Tibial nerve (tissue), 4 donors: ENCODE results near the gene GSC2. TPM values are rescaled to one million over a fixed set of nuclear protein-coding genes. Genes with fewer than 3 reads are reported as not detected.

Experiments used
- DNase-seq, 2 donors: peaks; one replicate each; pipeline ENCODE4 v3.0.0-alpha.2; 2019; ENCODE audit warnings: low spot score in 2 of 2
- H3K27ac ChIP-seq, 4 donors: fragments of 200-600 bp; sonication (generic) in 3 of 4; one replicate each; pipeline ENCODE4 v1.5.1; 2017 to 2019; ENCODE audit warnings: mild to moderate bottlenecking in 1 of 4
- H3K27me3 ChIP-seq, 2 donors: fragments of 200-600 bp; sonication (generic) in 1 of 2; one replicate each; pipeline versions ENCODE4 v1.5.1 to v1.6.0; 2017 to 2019
- H3K36me3 ChIP-seq, 3 donors: fragments of 200-600 bp; sonication (generic); one replicate each; pipeline ENCODE4 v1.5.1; 2018 to 2019
- H3K4me1 ChIP-seq, 4 donors: fragments of 200-600 bp; sonication (generic) in 3 of 4; one replicate each; pipeline ENCODE4 v1.5.1; 2017 to 2019
- H3K4me3 ChIP-seq, 4 donors: fragments of 200-600 bp; sonication (generic) in 3 of 4; one replicate each; pipeline ENCODE4 v1.5.1; 2017 to 2019; ENCODE audit warnings: mild to moderate bottlenecking in 1 of 4, moderate library complexity in 1 of 4
- H3K9me3 ChIP-seq, 4 donors: fragments of 200-600 bp; sonication (generic) in 3 of 4; one replicate each; pipeline ENCODE4 v1.5.1; 2017 to 2019
- EP300 ChIP-seq, 2 donors: sonication (generic); formaldehyde crosslinking; IDR thresholded peaks; one replicate each; pipeline ENCODE4 v1.6.1; 2017; ENCODE audit warnings: antibody characterized with exemption in 2 of 2, mild to moderate bottlenecking in 1 of 2
- POLR2A ChIP-seq, 2 donors: fragments of 450-650 bp; IDR thresholded peaks; one replicate each; pipeline ENCODE4 v1.6.1; 2017; ENCODE audit warnings: antibody characterized with exemption in 2 of 2, mild to moderate bottlenecking in 2 of 2, moderate library complexity in 2 of 2
- WGBS, 2 donors: methylation state at CpG; one replicate each; pipeline ENCODE4 v1.1.5; 2018; 5-methylcytosine and 5-hydroxymethylcytosine counted together
- total RNA-seq, 4 donors: library from RNA; depleted of rRNA; stranded (reverse); fragments of >200 nt; gene quantifications; one replicate each; pipeline ENCODE4 v1.1.0, GENCODE V29; 2016
- TF ChIP-seq, protein P1 (sequence below), 5 experiments: fragments of 200-600 bp in 3 of 5; fragments of 450-650 bp in 2 of 5; sonication (generic) in 3 of 5; IDR thresholded peaks; one replicate each; pipeline ENCODE4 v1.5.1; 2016 to 2019; ENCODE audit warnings: antibody characterized with exemption in 5 of 5, mild to moderate bottlenecking in 3 of 5, moderate library complexity in 2 of 5

Gene GSC2
- total RNA-seq, 4 donors from 2014 or later, result not detected

GRCh38 chr22:19124377-19124776 lies 25.7 kb downstream of the GSC2 start:
- Histone ChIP-seq H3K36me3 (no peaks in the 10 kb centered on the region), H3K4me3 (no peak overlapping the region), H3K9me3 (no peaks in the 10 kb centered on the region), H3K27me3 (no peaks in the 10 kb centered on the region), H3K4me1 (peaks cover 0 to 28% (median 20%) of the 10 kb centered on the region in 4 donors), H3K27ac (no peak overlapping the region)
- 68 to 79% methylated on average over 4 of the region's 4 CpGs for WGBS, 2 donors
- DNase-seq, result no peak
- TF ChIP-seq EP300 (IDR thresholded peaks at IDR 0.05), result no peak
- TF ChIP-seq POLR2A (IDR thresholded peaks at IDR 0.05), result no peak
- TF ChIP-seq, protein P1, sequence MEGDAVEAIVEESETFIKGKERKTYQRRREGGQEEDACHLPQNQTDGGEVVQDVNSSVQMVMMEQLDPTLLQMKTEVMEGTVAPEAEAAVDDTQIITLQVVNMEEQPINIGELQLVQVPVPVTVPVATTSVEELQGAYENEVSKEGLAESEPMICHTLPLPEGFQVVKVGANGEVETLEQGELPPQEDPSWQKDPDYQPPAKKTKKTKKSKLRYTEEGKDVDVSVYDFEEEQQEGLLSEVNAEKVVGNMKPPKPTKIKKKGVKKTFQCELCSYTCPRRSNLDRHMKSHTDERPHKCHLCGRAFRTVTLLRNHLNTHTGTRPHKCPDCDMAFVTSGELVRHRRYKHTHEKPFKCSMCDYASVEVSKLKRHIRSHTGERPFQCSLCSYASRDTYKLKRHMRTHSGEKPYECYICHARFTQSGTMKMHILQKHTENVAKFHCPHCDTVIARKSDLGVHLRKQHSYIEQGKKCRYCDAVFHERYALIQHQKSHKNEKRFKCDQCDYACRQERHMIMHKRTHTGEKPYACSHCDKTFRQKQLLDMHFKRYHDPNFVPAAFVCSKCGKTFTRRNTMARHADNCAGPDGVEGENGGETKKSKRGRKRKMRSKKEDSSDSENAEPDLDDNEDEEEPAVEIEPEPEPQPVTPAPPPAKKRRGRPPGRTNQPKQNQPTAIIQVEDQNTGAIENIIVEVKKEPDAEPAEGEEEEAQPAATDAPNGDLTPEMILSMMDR (IDR thresholded peaks at IDR 0.05), result no peak

DNA sequence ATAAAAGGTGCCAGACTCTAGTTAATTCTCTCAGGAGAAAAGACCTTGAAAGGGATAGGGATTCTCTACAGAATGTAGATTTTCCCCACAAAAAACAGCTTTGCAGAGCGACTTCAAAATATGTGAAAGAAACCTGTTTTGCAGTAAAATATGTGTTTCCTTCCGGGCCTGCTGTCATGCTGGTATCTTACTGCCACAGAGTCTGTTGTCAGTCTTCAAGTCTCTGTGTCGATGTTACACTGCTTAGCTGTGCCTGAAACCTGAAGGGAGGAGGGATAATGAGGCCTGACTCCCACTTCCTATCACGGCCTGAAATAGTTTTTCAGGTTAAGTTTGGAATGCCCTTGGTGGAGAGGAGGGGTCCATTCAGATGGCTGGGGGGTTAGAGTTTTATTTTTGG lies 26.2 kb downstream of the GSC2 start:
- no peak overlapping the region for H3K27ac ChIP-seq
- WGBS, 2 donors, result 95% methylated on average over 4 of the region's 4 CpGs
- no peaks in the 10 kb centered on the region for H3K9me3 ChIP-seq
- peaks cover 0 to 33% (median 25%) of the 10 kb centered on the region in 4 donors for H3K4me1 ChIP-seq
- H3K36me3 ChIP-seq, result no peaks in the 10 kb centered on the region
- TF ChIP-seq POLR2A (IDR thresholded peaks at IDR 0.05) (no peak), EP300 (IDR thresholded peaks at IDR 0.05) (no peak)
- TF ChIP-seq, protein P1 (IDR thresholded peaks at IDR 0.05), result no peak
- H3K4me3 ChIP-seq, result no peak overlapping the region
- no peaks in the 10 kb centered on the region for H3K27me3 ChIP-seq
- no peak for DNase-seq

GRCh38 chr22:19122752-19123492 lies 27.2 kb downstream of the GSC2 start:
- Histone ChIP-seq H3K4me3 (peak overlapping the region; percentile 55 to 93 (median 79)), H3K9me3 (no peaks in the 10 kb centered on the region), H3K4me1 (peaks cover 0 to 43% (median 32%) of the 10 kb centered on the region in 4 donors), H3K27ac (peak overlapping the region; percentile 72 to 95 (median 91)), H3K27me3 (no peaks in the 10 kb centered on the region), H3K36me3 (no peaks in the 10 kb centered on the region)
- DNase-seq, result peak in 1 of 2 donors; percentile 15
- 18 to 19% methylated on average over 26 to 27 of the region's 27 CpGs for WGBS, 2 donors
- TF ChIP-seq EP300 (IDR thresholded peaks at IDR 0.05) (no peak), POLR2A (IDR thresholded peaks at IDR 0.05) (no peak)
- TF ChIP-seq, protein P1 (IDR thresholded peaks at IDR 0.05), result no peak

DNA sequence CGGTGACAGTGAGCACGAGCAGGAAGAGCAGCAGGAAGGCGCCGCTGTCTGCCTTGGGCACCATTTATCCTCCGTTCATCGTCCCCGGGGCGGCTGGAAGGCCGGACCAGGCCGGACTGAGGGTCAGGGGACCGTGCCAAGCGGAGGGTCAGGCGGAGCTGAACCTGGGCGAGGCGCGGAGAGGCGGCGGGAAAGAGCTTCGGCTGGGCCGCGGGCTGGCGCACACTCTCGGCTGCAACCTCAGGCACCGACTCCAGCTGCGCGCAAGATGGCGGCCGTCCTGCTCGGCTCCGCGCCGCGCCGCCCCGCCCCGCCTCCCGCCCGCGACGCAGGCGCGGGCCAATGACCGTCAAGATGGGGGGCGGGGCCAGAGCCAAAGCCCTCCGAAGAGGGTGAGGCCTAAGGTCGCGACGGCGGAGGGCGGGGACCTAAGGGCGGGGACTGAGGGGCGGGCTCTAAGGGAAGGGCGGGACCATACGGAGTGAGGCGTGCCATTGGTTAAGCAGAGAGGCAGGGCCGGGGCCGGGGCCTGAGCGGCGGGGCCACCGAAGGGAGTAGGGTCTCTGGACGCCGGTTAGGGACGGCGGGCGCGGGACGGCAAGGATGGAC lies 27.8 kb downstream of the GSC2 start, which contains the start of gene DGCR2:
Gene DGCR2 (minus strand): TSS at position 270 of the 609 bp plus-strand sequence. CDS start 206 bp downstream, at position 64.
- no peaks in the 10 kb centered on the region for H3K9me3 ChIP-seq
- peak within 1 kb of the TSS; percentile 71 to 93 (median 79) for H3K4me3 ChIP-seq
- no peaks in the 10 kb centered on the region for H3K27me3 ChIP-seq
- peak within 1 kb of the TSS; percentile 72 to 95 (median 92) for H3K27ac ChIP-seq
- no peaks in the 10 kb centered on the region for H3K36me3 ChIP-seq
- TF ChIP-seq, protein P1 (IDR thresholded peaks at IDR 0.05), result peak in 1 of 5 experiments; percentile 20
- peak; percentile 74 to 88 for TF ChIP-seq POLR2A (IDR thresholded peaks at IDR 0.05)
- peak in 1 of 2 donors; percentile 83 for TF ChIP-seq EP300 (IDR thresholded peaks at IDR 0.05)
- 0 to 1% methylated on average over 14 to 29 of the region's 67 CpGs for whole genome bisulfite sequencing, 2 donors
- H3K4me1 ChIP-seq, result peaks cover 0 to 50% (median 35%) of the 10 kb centered on the region in 4 donors
- DNase-seq, result peak; percentile 93 to 94
